Stomach (tissue), 9 donors: ENCODE results near the gene PCDH7. TPM values are rescaled to one million over a fixed set of nuclear protein-coding genes. Genes with fewer than 3 reads are reported as not detected.

Source experiments
- DNase-seq, 2 donors: peaks; one replicate each; pipeline versions ENCODE4 v3.0.0 to v3.0.0-alpha.2; 2013 to 2019
- H3K27ac ChIP-seq, 5 donors: fragments of 200-600 bp in 4 of 5; sonication (generic) in 4 of 5; one replicate each; pipeline ENCODE4 v1.5.1; 2013 to 2019; ENCODE audit warnings: mild to moderate bottlenecking in 1 of 5, moderate library complexity in 1 of 5
- H3K27me3 ChIP-seq, 3 donors: fragments of 200-600 bp; sonication (generic); one replicate each; pipeline ENCODE4 v1.5.1; 2017 to 2019; ENCODE audit warnings: mixed run types in 1 of 3
- H3K36me3 ChIP-seq, 4 donors: fragments of 200-600 bp; sonication (generic); 1 replicate in 3 of 4; 2 replicates in 1 of 4; pipeline ENCODE4 v1.5.1; 2016 to 2019
- H3K4me1 ChIP-seq, 4 donors: fragments of 200-600 bp; sonication (generic); one replicate each; pipeline ENCODE4 v1.5.1; 2016 to 2019
- H3K4me3 ChIP-seq, 4 donors: fragments of 200-600 bp; sonication (generic) in 3 of 4; one replicate each; pipeline ENCODE4 v1.5.1; 2016 to 2019; ENCODE audit warnings: mild to moderate bottlenecking in 1 of 4
- H3K9me3 ChIP-seq, 4 donors: fragments of 200-600 bp; sonication (generic); one replicate each; pipeline ENCODE4 v1.5.1; 2016 to 2019
- CTCF ChIP-seq, 7 experiments: fragments of 450-650 bp in 4 of 7; fragments of 200-600 bp in 3 of 7; sonication (generic) in 3 of 7; IDR thresholded peaks; one replicate each; pipeline ENCODE4 v1.5.1; 2016 to 2019; ENCODE audit warnings: antibody characterized with exemption in 7 of 7, control low read depth in 2 of 7, mild to moderate bottlenecking in 1 of 7
- EP300 ChIP-seq: sonication (generic); formaldehyde crosslinking; IDR thresholded peaks from one replicate; pipeline ENCODE4 v1.6.1; 2017; ENCODE audit warnings: antibody characterized with exemption
- POLR2A ChIP-seq, 4 donors: fragments of 450-650 bp; IDR thresholded peaks; one replicate each; pipeline ENCODE4 v1.6.1; 2016; ENCODE audit warnings: antibody characterized with exemption in 4 of 4, control low read depth in 2 of 4, mild to moderate bottlenecking in 1 of 4, moderate library complexity in 1 of 4
- POLR2AphosphoS5 ChIP-seq, 3 donors: sonication (generic); formaldehyde crosslinking; IDR thresholded peaks; one replicate each; pipeline ENCODE4 v1.6.1; 2016; ENCODE audit warnings: antibody characterized with exemption in 3 of 3
- WGBS, 5 donors: extraction: QIAGEN DNeasy Blood & Tissue Kit in 3 of 5; methylation state at CpG; one replicate each; pipeline versions ENCODE4 v1.1.5 to v1.1.7; 2013 to 2018; 5-methylcytosine and 5-hydroxymethylcytosine counted together
- intact Hi-C: fragments of 100-400 bp; cut with DNase I; formaldehyde crosslinking; loops from one replicate; pipeline ENCODE4 v1.15.1; 2023; ENCODE audit warnings: low total_unique reads
- polyA plus RNA-seq, 3 donors: library from polyadenylated mRNA; stranded (reverse); fragments of 200-250 nt; gene quantifications; one replicate each; pipeline ENCODE4 v1.2.3, GENCODE V29; 2013
- total RNA-seq, 5 donors: library from RNA; depleted of rRNA; stranded (reverse); fragments of >200 nt; gene quantifications; one replicate each; pipeline versions ENCODE4 v1.1.0 to v1.2.3, GENCODE V29; 2014 to 2016
- donor health status: healthy with polysubstance abuse.
- donor health status: Bipolar disorder and iron deficiency.
- donor health status: healthy.

The PCDH7 gene
- total and polyA plus RNA-seq, 8 donors = 2.3 to 130 (median 42.9) TPM

GRCh38 chr4:30718021-30718542, 2.1 kb upstream of the PCDH7 start:
- TF ChIP-seq POLR2A (IDR thresholded peaks at IDR 0.05) (no peak), POLR2AphosphoS5 (IDR thresholded peaks at IDR 0.05) (peak in 1 of 3 donors; percentile 5)
- 1 to 4% (median 3%) methylated on average over 16 to 34 of the region's 34 CpGs for WGBS, 5 donors
- intact Hi-C loops = no loop called here
- Histone ChIP-seq H3K27me3 (peaks cover 0 to 62% (median 43%) of the 10 kb centered on the region in 3 donors), H3K36me3 (no peaks in the 10 kb centered on the region), H3K4me1 (peaks cover 5 to 64% (median 53%) of the 10 kb centered on the region in 4 donors), H3K4me3 (peak overlapping the region; percentile 60 to 77 (median 72)), H3K27ac (peak overlapping the region; percentile 77 to 85 (median 80)), H3K9me3 (no peaks in the 10 kb centered on the region)
- peak; percentile 31 to 86 for DNase-seq

- peaks cover 0 to 69% (median 43%) of the 10 kb centered on the region in 3 donors for H3K27me3 ChIP-seq
- intact Hi-C loops = no loop called here
- peak overlapping the region; percentile 77 to 85 (median 80) for H3K27ac ChIP-seq
Observed at GRCh38 chr4:30718641-30719453, 1.3 kb upstream of the PCDH7 start.

GRCh38 chr4:30719454-30720020, 632 bp upstream of the PCDH7 start:
- Histone ChIP-seq H3K4me3 (peak overlapping the region; percentile 60 to 77 (median 72)), H3K27me3 (peaks cover 0 to 74% (median 43%) of the 10 kb centered on the region in 3 donors), H3K4me1 (peaks cover 5 to 64% (median 53%) of the 10 kb centered on the region in 4 donors), H3K27ac (peak overlapping the region; percentile 77 to 85 (median 80)), H3K36me3 (no peaks in the 10 kb centered on the region), H3K9me3 (no peaks in the 10 kb centered on the region)
- peak; percentile 52 to 88 for DNase-seq
- no peak for TF ChIP-seq CTCF (IDR thresholded peaks at IDR 0.05)
- peak in 2 of 3 donors; percentile 52 to 56 for TF ChIP-seq POLR2AphosphoS5 (IDR thresholded peaks at IDR 0.05)
- TF ChIP-seq EP300 = no peak
- no peak for TF ChIP-seq POLR2A (IDR thresholded peaks at IDR 0.05)
- 1 to 5% (median 2%) methylated on average over 30 to 42 of the region's 42 CpGs for WGBS, 5 donors
- intact Hi-C loops = no loop called here

More at GRCh38 chr4:30718641-30719453, 1.3 kb upstream of the PCDH7 start:
- peak in 1 of 2 donors; percentile 63 for DNase-seq
- H3K4me1 ChIP-seq = peaks cover 5 to 64% (median 53%) of the 10 kb centered on the region in 4 donors
- no peaks in the 10 kb centered on the region for H3K9me3 ChIP-seq
- no peaks in the 10 kb centered on the region for H3K36me3 ChIP-seq
- TF ChIP-seq POLR2A (IDR thresholded peaks at IDR 0.05) = no peak
- TF ChIP-seq CTCF (IDR thresholded peaks at IDR 0.05) = no peak
- no peak for TF ChIP-seq EP300
- no peak for TF ChIP-seq POLR2AphosphoS5 (IDR thresholded peaks at IDR 0.05)
- peak overlapping the region; percentile 60 to 77 (median 72) for H3K4me3 ChIP-seq
- WGBS, 5 donors = 1 to 2% (median 2%) methylated on average over 32 to 33 of the region's 33 CpGs

- peak in 1 of 2 donors; percentile 73 for DNase-seq
- 0 to 3% (median 2%) methylated on average over 38 to 41 of the region's 41 CpGs for WGBS, 5 donors
- no peaks in the 10 kb centered on the region for H3K36me3 ChIP-seq
- H3K27ac ChIP-seq = peak overlapping the region; percentile 71 to 85 (median 80)
- no peaks in the 10 kb centered on the region for H3K9me3 ChIP-seq
- intact Hi-C loops = no loop called here
- no peak for TF ChIP-seq CTCF (IDR thresholded peaks at IDR 0.05)
- TF ChIP-seq EP300 = no peak
- TF ChIP-seq POLR2A (IDR thresholded peaks at IDR 0.05) = no peak
- TF ChIP-seq POLR2AphosphoS5 (IDR thresholded peaks at IDR 0.05) = no peak
- H3K27me3 ChIP-seq = peaks cover 0 to 74% (median 43%) of the 10 kb centered on the region in 3 donors
- peak overlapping the region; percentile 60 to 77 (median 72) for H3K4me3 ChIP-seq
- H3K4me1 ChIP-seq = peaks cover 5 to 64% (median 53%) of the 10 kb centered on the region in 4 donors
Observed at GRCh38 chr4:30720661-30721184, 554 bp downstream of the PCDH7 start.
